Activated T-cell treated with anti-CD3 and anti-CD28 coated beads, Interleukin-2, amount 50 U/mL, for 1 hour (primary cell): ENCODE data around the gene WDR48.

ENCODE experiments used
- DNase-seq: peaks from one replicate; pipeline ENCODE4 v3.0.0-alpha.2; 2020

The WDR48 gene

GRCh38 chr3:39124876-39125840 is 73.3 kb downstream of the WDR48 start:
- no peak for DNase-seq

- no peak for DNase-seq
Measured at GRCh38 chr3:39125841-39126500, 74.2 kb downstream of the WDR48 start.

- no peak for DNase-seq
Measured at GRCh38 chr3:39126532-39127071, 74.8 kb downstream of the WDR48 start.

- no peak for DNase-seq
Measured at GRCh38 chr3:39127269-39127907, 75.6 kb downstream of the WDR48 start.

GRCh38 chr3:39127908-39128304 is 76.1 kb downstream of the WDR48 start:
- DNase-seq: no peak

GRCh38 chr3:39128951-39129350 is 77.1 kb downstream of the WDR48 start:
- no peak for DNase-seq

GRCh38 chr3:39130026-39130425 is 78.2 kb downstream of the WDR48 start:
- no peak for DNase-seq

GRCh38 chr3:39130693-39131265 is 79.0 kb downstream of the WDR48 start:
- no peak for DNase-seq

GRCh38 chr3:39132096-39133092 is 80.6 kb downstream of the WDR48 start:
- no peak for DNase-seq

- DNase-seq: no peak
Measured at GRCh38 chr3:39133093-39133490, 81.3 kb downstream of the WDR48 start.

GRCh38 chr3:39133822-39134221 is 82.0 kb downstream of the WDR48 start:
- no peak for DNase-seq

- no peak for DNase-seq
Measured at GRCh38 chr3:39134305-39134704, 82.5 kb downstream of the WDR48 start.

GRCh38 chr3:39135170-39135805 is 83.5 kb downstream of the WDR48 start:
- no peak for DNase-seq

- DNase-seq: peak; percentile 51
Measured at GRCh38 chr3:39136533-39137434, 85.0 kb downstream of the WDR48 start.

- no peak for DNase-seq
Measured at GRCh38 chr3:39137435-39137936, 85.7 kb downstream of the WDR48 start.

- DNase-seq: peak; percentile 54
Measured at GRCh38 chr3:39137991-39138803, 86.4 kb downstream of the WDR48 start.

GRCh38 chr3:39138804-39139415 is 87.1 kb downstream of the WDR48 start:
- peak; percentile 42 for DNase-seq

GRCh38 chr3:39139442-39139841 is 87.6 kb downstream of the WDR48 start:
- DNase-seq: no peak
